Measurements from ENCODE around the gene TTF2.
A peak's percentile ranks its signal among the peaks of the same experiment; 100 is the strongest.
"Not testable (repeated sequence)": the region's sequence is repeated elsewhere in the genome, so short reads cannot be mapped to it uniquely, and the experiment has no call there.

Gene TTF2

GRCh38 chr1:117121589-117122329 lies 61.6 kb downstream of the TTF2 start, which contains the start of gene TRIM45:
TRIM45 (minus strand) TSS chr1:117121749; CDS start chr1:117121201, 548 bp downstream.
- DNase-seq (ENCODE audit: low spot score): peak; percentile 97

- no peak for DNase-seq (ENCODE audit: low spot score)
Measured at GRCh38 chr1:117122330-117123025, 62.4 kb downstream of the TTF2 start.

GRCh38 chr1:117123274-117123673 lies 63.1 kb downstream of the TTF2 start:
- no peak for DNase-seq (ENCODE audit: low spot score)

GRCh38 chr1:117124661-117125060 lies 64.5 kb downstream of the TTF2 start:
- DNase-seq (ENCODE audit: low spot score): no peak

GRCh38 chr1:117127795-117128194 lies 67.7 kb downstream of the TTF2 start:
- DNase-seq (ENCODE audit: low spot score): no peak

GRCh38 chr1:117128323-117129079 lies 68.4 kb downstream of the TTF2 start:
- DNase-seq (ENCODE audit: low spot score): peak; percentile 47

- DNase-seq (ENCODE audit: low spot score): no peak
Measured at GRCh38 chr1:117130526-117130925, 70.4 kb downstream of the TTF2 start.

- DNase-seq (ENCODE audit: low spot score): no peak
Measured at GRCh38 chr1:117135329-117135728, 75.2 kb downstream of the TTF2 start.

GRCh38 chr1:117136749-117137148 lies 76.6 kb downstream of the TTF2 start:
- no peak for DNase-seq (ENCODE audit: low spot score)

GRCh38 chr1:117137281-117137855 lies 77.2 kb downstream of the TTF2 start:
- DNase-seq (ENCODE audit: low spot score): no peak

- no peak for DNase-seq (ENCODE audit: low spot score)
Measured at GRCh38 chr1:117138106-117138505, 78.0 kb downstream of the TTF2 start.

GRCh38 chr1:117138561-117138960 lies 78.4 kb downstream of the TTF2 start:
- DNase-seq (ENCODE audit: low spot score): no peak

GRCh38 chr1:117142200-117142599 lies 82.1 kb downstream of the TTF2 start:
- DNase-seq (ENCODE audit: low spot score): no peak

- DNase-seq (ENCODE audit: low spot score): no peak
Measured at GRCh38 chr1:117143172-117143571, 83.0 kb downstream of the TTF2 start.

GRCh38 chr1:117143871-117144270 lies 83.7 kb downstream of the TTF2 start:
- DNase-seq (ENCODE audit: low spot score): no peak

GRCh38 chr1:117146072-117146471 lies 85.9 kb downstream of the TTF2 start:
- DNase-seq (ENCODE audit: low spot score): no peak

GRCh38 chr1:117146575-117147340 lies 86.6 kb downstream of the TTF2 start:
- DNase-seq (ENCODE audit: low spot score): no peak

GRCh38 chr1:117147341-117147831 lies 87.3 kb downstream of the TTF2 start:
- no peak for DNase-seq (ENCODE audit: low spot score)

- DNase-seq (ENCODE audit: low spot score): no peak
Measured at GRCh38 chr1:117147856-117148588, 87.9 kb downstream of the TTF2 start.

GRCh38 chr1:117150316-117150715 lies 90.2 kb downstream of the TTF2 start:
- no peak for DNase-seq (ENCODE audit: low spot score)

- DNase-seq (ENCODE audit: low spot score): not testable (repeated sequence)
Measured at GRCh38 chr1:117151305-117151704, 91.2 kb downstream of the TTF2 start.

All from globus pallidus (tissue), 1 donor.